ENCODE results near the gene OR5D14. TPM values are rescaled to one million over a fixed set of nuclear protein-coding genes. Genes with fewer than 3 reads are reported as not detected.

OR5D14 gene
- total RNA-seq, 1 donor, result not detected

DNA sequence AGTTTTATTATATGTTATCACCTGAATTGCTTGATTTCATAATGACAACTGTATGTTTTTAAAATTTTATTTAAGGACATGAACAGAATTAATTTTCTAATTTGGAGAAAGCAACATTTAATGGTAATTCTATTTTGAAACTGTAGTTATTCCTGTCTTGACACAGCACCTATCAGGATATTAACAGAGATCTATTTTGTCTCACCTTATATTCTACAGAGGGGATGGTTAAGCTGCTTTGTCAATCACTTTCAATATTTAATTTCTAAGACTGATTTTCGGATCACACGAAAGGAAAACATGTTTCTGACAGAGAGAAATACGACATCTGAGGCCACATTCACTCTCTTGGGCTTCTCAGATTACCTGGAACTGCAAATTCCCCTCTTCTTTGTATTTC lies 43.1 kb downstream of the OR5D14 start, which contains the start of gene OR5D16:
TSS of gene OR5D16 (plus strand) at position 301 of the 400 bp plus-strand sequence. CDS start at position 301, 0 bp downstream.
- Histone ChIP-seq H3K36me3 (ENCODE audit: insufficient read depth, low read length) (no peaks in the 10 kb centered on the region), H3K27me3 (ENCODE audit: insufficient read depth, low read length) (no peaks in the 10 kb centered on the region), H4K20me1 (ENCODE audit: insufficient read depth, low read length) (no peaks in the 10 kb centered on the region), H2AFZ (ENCODE audit: low read length) (no peak within 1 kb of the TSS), H3K4me1 (ENCODE audit: insufficient read depth, low read length) (no peaks in the 10 kb centered on the region), H3K27ac (ENCODE audit: low read depth, low read length) (no peak within 1 kb of the TSS), H3K79me2 (ENCODE audit: insufficient read depth, low read length) (no peaks in the 10 kb centered on the region), H3K9me3 (ENCODE audit: low read depth, low read length) (no peaks in the 10 kb centered on the region), H3K4me3 (ENCODE audit: insufficient read depth, low read length) (no peak within 1 kb of the TSS), H3K4me2 (ENCODE audit: insufficient read depth, low read length) (no peak within 1 kb of the TSS)
- TF ChIP-seq, protein P1, sequence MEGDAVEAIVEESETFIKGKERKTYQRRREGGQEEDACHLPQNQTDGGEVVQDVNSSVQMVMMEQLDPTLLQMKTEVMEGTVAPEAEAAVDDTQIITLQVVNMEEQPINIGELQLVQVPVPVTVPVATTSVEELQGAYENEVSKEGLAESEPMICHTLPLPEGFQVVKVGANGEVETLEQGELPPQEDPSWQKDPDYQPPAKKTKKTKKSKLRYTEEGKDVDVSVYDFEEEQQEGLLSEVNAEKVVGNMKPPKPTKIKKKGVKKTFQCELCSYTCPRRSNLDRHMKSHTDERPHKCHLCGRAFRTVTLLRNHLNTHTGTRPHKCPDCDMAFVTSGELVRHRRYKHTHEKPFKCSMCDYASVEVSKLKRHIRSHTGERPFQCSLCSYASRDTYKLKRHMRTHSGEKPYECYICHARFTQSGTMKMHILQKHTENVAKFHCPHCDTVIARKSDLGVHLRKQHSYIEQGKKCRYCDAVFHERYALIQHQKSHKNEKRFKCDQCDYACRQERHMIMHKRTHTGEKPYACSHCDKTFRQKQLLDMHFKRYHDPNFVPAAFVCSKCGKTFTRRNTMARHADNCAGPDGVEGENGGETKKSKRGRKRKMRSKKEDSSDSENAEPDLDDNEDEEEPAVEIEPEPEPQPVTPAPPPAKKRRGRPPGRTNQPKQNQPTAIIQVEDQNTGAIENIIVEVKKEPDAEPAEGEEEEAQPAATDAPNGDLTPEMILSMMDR (IDR thresholded peaks at IDR 0.05; ENCODE audit: extremely low read depth, low read depth, low read length), result no peak
- DNase-seq (ENCODE audit: insufficient read length, low spot score, missing footprints), result no peak

Other genes starting within 250 kb of the OR5D14 start
- gene OR4C15, start 241.1 kb upstream of the OR5D14 start, total RNA-seq, result not detected in 2 replicates
- gene OR4C16, start 223.4 kb upstream of the OR5D14 start, total RNA-seq, result not detected in 2 replicates
- gene OR4C11, start 187.9 kb upstream of the OR5D14 start, total RNA-seq, result not detected in 2 replicates
- not detected in 2 replicates for gene OR4P4, start 160.4 kb upstream of the OR5D14 start, total RNA-seq
- gene OR4S2, start 147.2 kb upstream of the OR5D14 start, total RNA-seq, result not detected in 2 replicates
- gene OR4C6, start 133.4 kb upstream of the OR5D14 start, total RNA-seq, result not detected in 2 replicates
- not detected in 2 replicates for gene OR5D13, start 22.1 kb upstream of the OR5D14 start, total RNA-seq
- gene OR5L1, start 15.8 kb downstream of the OR5D14 start, total RNA-seq, result not detected in 2 replicates
- not detected in 2 replicates for gene OR5D18, start 24.1 kb downstream of the OR5D14 start, total RNA-seq
- not detected in 2 replicates for gene OR5L2, start 31.7 kb downstream of the OR5D14 start, total RNA-seq
- gene OR5D16, start 43.2 kb downstream of the OR5D14 start, total RNA-seq, result not detected in 2 replicates
- not detected in 2 replicates for gene TRIM51, start 87.7 kb downstream of the OR5D14 start, total RNA-seq
- gene OR5W2, start 119.0 kb downstream of the OR5D14 start, total RNA-seq, result not detected in 2 replicates
- not detected in 2 replicates for gene OR5I1, start 140.8 kb downstream of the OR5D14 start, total RNA-seq
- not detected in 2 replicates for gene OR10AG1, start 174.4 kb downstream of the OR5D14 start, total RNA-seq
- not detected in 2 replicates for gene OR5F1, start 199.1 kb downstream of the OR5D14 start, total RNA-seq
- gene OR5AS1, start 232.1 kb downstream of the OR5D14 start, total RNA-seq, result not detected in 2 replicates

All from osteoblast (primary cell).